CD1c-positive myeloid dendritic cell (primary cell): Measurements from ENCODE around the gene SRP14.
"Not testable (repeated sequence)": the region's sequence is repeated elsewhere in the genome, so short reads cannot be mapped to it uniquely, and the experiment has no call there.

Experiments
- DNase-seq: peaks from one replicate; pipeline ENCODE4 v3.0.0-alpha.2; 2016; ENCODE audit errors: extremely low spot score

SRP14 gene

DNA sequence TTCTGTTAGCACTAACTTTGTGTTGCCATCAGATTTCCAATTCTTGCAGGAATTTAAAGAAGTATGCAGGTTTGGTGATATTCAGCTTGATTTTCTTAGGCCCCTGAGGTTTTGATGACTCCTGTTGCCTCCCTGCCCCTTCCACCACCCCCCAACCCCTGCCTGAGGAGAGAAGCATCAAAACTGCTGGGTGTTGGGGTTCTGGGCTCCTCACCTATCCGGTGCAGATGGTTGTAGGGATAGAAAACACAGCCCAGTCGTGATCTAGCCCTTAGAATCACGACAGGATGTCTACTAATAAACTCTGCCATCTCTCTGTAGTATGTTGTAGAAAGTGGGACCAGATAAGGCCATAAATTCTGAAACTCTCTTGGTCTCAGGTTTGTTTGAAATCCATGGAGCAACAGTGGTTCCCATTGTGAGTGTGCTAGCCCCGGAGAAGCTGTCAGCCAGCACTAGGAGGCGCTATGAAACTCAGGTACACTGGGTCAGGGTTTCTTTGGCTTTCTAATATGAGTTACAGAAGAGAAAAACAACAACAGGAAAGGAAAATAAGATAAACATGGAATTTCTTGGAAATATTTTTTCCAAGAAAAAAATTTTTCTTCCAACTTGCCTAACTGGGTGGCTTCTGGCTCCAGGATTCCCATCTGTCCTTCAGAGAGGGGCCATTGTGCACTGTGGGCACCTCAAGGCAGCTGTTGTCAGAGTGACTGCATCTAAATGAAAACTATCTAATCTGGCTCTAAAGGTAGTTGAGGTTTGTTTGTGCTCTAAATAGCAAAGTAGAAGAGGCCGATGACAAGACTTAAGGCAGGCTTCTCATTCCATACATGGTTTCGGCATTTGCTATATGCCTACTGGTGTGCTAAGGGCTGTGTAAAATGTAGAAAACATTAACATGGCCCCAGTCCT lies 8.7 kb downstream of the SRP14 start:
- no peak for DNase-seq

DNA sequence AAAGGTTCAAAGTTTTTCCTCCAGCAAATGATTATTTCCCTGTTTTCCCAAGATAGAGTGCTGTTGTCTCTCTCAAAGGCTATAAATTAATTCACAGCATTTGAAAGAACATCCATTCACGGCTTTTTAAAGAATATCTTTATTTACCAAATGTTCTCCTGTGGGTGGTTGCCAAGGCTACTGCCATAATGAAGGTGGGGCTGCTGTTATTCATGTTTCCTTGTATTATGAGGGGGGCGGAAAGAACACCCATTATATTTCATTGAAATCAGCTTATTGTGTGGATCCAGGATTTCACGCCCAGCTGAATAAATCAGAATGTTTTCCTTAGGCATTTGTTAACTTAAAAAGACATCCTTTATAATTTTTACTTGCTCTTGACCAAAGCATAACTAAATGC lies 10.1 kb downstream of the SRP14 start:
- no peak for DNase-seq

DNA sequence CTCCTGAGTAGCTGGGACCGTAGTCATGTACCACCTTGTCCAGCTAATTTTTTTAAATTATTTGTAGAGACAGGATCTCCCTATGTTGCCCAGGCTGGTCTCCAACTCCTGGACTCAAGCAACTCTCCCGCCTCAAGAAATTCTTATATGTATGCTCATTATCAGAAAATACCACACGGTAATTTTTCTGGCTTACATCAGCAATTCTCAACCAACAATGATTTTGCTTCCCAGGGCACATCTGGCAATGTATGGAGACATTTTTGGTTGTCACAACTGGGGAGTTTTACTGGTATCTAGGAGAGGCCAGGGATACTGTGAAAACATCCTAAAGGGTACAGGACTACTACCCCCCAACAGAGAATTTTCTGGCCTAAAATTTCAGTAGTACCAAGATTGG lies 10.8 kb downstream of the SRP14 start:
- DNase-seq, result no peak

DNA sequence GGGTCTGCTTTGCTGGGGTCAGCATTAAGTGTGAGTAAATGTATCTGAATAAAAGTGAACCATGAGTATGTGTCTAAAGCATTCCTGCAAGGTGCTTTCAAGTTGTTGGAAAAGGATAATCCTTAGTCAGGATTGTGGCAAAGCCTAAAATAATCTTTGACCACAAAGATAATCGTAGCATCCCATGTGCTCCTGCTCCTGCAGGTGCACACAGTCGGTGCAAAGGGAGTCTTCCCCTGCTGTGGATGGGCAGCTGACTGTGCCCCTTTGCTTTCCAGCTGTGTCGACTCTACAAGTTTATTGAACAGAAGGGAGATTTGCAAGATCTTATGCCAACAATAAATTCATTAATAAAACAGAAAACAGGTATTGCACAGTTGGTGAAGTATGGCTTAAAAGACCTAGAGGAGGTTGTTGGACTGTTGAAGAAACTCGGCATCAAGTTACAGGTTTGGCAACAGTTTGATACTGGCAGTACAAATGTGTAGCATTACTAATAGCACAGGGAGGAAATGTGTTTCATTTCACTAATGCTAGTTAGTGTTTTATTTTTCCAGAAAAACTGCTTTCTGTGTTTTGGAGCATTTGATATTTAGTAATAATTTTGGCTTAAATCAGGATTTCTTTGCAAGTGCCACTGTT lies 22.6 kb downstream of the SRP14 start:
- DNase-seq, result no peak

DNA sequence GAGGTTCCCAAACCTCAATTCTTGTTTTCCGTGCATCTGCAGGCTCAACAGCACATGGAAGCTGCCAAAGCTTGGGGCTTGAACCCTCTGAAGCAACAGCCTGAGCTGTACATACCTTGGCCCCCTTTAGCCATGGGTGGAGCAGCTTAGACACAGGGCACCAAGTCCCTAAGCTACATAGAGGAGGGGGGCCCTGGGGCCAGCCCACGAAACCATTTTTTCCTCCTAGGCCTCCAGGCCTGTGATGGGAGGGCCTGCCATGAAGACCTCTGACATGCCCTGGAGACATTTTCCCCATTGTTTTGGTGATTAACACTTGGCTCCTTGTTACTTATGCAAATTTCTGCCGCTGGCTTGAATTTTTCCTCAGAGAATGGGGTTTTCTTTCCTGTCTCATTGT lies 24.6 kb downstream of the SRP14 start:
- no peak for DNase-seq

DNA sequence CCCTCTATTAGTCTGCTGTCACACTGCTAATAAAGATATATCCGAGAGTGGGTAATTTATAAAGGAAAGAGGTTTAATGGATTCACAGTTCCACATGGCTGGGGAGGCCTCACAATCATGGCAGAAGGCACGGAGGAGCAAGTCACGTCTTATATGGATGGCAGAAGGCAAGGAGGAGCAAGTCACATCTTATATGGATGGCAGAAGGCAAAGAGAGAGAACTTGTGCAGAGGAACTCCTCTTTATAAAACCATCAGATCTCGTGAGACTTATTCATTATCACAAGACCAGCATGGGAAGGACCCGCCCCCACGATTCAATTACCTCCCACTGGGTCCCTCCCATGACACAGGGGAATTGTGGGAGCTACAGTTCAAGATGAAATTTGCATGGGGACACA lies 25.6 kb downstream of the SRP14 start:
- DNase-seq, result not testable (repeated sequence)

DNA sequence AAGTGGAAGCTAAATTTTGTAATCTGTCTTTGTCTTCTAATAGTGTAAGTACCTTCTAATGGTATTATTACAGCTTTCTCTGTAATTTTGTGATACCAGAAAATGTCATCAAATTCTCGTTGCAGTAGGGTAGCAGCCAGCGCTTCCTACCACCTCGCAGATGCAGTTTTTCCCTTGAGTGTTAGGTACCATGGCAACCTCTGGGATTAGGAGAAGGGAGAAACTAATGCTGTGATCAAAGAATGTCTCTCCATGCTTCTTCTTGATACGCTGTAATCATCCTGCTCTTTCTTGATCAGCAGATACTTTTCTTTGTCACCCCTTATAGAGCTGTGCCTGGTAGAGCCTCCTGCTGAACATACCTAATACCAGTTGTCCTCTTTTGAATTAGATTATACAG lies 27.7 kb downstream of the SRP14 start:
- DNase-seq, result no peak

DNA sequence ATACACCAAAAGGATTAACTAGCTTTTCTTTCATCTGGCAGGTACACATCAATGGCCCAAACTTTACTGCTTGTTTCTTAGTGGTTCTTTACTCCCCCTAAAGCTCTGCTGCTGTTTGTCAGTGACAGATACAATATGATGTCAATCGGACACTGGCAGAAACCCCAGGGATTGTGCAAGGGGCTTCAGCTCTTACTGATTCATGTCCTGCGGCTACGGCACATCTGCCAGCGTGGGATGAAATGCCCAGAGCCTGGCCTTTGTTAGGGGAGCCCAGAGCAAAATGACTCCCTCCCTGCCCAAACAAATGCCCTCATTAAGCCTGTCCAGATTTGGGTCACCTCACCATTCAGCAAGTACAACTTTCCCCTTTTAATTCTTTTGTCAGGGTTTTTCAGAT lies 28.3 kb downstream of the SRP14 start:
- DNase-seq, result no peak

DNA sequence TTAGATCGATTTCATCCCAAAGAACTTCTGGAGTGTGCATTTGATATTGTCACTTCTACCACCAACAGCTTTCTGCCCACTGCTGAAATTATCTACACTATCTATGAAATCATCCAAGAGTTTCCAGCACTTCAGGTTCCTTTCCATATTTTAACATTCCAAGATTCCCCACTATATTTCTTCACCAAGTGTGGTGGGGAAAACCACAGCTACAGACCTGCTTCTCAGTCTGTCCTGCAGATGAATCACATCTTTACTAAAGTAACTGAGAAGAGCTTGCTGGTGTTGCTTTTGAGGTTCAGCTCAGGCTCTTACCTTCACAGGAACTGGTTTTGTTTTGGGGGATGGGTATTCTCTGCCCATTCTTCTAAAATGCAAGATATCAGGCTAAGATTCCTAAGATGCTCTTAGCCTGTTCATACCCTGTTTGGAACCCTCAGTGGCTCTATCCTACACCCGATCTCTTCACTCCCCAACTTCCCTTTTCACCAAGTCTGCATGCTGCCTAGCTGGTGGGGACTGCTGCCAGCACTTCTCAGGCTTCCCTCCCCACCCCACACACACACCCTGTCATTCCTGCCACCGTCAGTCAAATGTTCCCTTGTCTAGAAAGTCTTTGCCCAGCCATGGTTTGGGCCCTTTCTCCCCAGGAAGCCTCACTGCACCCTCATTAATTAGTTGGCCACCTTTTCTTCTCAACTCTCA lies 30.8 kb downstream of the SRP14 start:
- no peak for DNase-seq

DNA sequence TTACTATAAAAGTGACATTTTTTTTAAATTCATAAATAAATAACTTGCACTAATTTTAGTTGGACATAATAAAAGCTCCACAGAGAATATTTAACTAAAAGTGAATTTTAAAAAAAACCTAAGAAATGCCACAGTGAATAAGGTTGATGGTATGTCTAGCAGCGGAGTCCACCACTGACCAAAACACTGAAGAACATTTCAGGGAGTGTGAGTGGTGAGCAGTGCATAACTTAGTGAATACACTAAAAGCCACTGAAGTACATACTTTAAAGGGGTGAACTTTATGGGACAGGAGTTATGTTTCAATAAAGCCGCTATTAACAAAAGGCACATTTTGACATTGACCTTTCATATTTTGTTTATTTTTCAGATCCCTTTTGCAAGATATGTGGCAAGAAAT lies 32.3 kb downstream of the SRP14 start:
- DNase-seq, result no peak

DNA sequence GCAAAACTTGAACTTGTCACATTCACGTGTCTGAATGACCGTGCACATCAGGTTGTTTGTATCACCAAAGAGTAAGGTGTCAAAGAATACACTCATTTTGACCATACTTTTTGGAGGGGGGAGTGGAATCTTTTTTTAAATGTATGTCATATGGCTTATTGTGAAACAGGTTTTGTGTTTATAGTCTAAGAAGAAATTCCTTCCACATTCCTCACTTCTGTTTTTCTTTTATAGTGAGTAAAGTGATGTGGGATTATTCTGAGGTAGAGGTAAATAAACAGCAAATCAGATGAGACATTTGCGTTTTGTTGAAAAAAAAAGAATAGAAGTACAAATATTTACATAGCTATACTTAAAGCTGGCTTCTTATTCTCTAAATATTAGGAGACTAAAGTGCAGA lies 33.0 kb downstream of the SRP14 start:
- DNase-seq, result no peak

DNA sequence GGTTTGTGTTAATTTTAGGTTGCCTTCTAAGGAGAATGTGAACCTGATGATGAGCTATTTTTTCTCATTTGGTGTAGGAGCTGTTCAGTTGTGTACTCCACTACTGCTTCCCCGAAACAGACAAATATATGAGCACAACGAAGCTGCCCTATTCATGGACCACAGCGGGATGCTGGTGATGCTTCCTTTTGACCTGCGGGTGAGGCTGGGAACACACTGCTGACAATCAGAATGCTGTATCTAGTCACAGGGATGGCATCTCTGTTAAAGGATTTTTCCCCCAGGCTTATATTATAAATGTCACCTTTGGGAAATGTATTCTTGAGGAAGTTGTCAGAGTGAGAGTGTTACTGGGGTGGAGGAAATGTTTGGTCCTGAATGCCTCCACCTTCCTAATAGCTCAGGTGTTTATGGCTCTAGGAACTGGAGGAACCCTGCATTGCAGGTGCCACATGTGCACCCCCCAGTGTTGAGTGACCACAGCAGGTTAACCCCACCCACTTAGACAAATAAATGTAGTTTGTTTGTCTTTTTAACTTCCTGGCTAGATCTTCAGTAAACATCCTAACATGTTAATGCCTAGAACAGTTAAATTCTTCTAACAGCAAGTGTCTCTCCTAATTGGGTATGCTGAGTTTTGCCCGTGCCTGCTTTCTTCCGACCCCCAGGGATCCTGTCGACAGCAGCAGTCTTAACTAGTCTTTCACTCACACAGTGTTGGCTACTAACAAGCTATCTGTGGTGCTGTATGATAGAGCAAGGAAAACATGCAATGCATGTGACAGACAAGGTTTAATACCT lies 35.7 kb downstream of the SRP14 start:
- no peak for DNase-seq

DNA sequence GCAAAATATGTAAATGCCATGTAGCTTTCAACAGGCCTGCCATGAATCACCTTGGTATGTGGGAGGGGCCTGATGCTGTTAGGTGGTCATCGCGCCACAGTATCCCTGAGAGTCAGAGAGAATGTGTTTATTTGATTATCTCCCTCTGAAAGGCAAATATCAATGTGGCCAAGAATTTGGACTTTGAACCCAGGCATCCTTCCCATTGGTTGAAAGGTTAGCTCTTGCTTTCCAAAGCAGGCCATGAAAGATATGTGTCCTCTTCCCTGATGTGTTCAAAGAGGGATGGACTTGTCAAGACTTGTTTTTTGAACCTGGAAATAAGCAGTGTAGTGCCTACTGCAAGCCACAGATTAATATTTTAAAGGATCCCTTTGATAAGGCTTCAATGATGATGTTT lies 36.7 kb downstream of the SRP14 start:
- no peak for DNase-seq

DNA sequence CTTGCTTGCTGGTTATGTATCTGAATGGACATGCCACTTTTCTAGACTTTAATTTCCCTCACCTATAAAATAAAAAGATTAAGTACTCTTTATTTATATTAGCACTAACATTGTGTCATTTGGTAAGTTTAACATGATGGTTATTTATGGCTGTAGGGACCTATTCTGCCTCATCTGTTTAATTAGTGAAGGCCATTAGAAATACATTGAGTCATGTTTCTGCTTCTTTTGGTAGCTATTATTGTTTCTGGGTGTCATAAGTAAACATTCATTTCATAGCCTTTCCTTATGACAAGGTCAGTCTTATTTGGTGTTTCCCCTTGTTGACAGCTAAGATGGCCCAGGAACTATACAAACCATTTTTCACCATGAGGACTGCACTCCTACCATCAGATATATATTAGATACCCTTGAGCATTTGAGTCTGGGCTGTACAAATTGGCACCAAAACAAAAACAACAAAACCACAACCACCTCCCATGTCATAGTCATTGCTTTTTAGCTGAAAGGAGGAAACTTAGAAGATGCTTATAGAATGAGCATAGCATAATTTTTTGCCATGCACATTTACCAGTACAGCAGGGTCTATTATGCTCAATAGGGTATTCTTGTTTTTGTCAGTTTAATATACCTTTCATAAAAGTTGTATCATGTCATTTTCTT lies 39.3 kb downstream of the SRP14 start:
- no peak for DNase-seq

DNA sequence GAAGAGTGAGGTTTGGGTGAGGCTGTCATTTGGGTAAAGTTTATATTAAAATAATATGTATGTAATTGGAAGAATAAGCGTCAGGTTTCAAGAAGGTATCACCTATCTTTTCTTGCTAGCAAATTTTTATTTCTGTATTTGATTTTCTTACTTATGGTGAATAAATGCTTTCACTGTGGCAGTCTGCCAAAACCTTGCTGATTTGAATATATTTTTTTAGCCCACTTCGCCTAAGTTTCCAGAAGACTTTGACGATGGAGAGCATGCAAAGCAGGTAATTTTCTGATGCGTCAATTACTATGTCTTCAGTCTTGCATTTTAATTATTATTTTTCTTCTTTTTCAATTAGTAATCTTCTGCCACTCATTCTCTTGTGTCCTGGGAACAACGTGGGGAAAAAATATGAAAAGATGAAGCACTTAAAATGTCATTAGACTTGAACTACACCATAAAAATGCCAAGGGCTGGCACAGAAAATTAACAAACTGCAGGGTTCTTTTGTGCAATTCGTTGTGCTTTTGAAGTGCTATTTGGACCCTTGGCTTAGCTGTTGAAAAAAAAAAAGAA lies 40.4 kb downstream of the SRP14 start:
- no peak for DNase-seq

DNA sequence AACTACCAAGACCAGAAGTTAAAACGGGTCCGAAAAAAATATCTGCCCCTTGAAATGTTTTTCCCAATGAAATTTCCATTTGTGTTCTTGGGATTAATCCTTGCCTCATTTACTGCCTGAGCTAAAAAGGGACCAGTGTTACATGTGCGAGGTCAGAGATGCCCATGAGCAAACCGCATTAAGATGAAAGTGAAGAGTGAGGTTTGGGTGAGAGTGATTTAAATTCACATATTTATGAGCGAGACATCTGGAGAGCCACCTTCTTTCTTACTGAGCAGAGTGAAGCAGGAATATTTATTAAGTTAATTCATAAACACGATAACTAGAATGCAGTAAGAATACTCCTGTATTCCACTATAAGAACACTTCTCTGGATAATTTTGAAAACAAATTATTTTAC lies 41.3 kb downstream of the SRP14 start:
- no peak for DNase-seq

DNA sequence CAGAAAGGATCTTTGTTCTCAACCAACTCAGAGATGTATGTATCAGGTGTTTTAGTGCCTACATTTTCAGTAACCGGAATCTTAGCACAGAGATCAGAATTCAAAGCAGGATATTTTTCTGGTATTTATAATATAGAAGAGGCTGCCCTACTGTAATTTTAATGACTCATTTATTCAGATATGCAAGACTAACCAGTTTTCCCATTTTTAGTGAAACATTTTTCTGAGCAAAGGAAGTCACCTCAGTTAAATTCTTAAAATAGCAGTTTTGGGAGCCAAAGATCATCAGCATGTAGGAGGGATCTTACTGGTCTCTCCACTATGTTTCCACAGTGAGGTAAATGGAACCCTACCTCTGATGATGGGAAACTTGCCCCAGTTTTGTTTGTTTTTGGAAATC lies 42.0 kb downstream of the SRP14 start:
- no peak for DNase-seq

DNA sequence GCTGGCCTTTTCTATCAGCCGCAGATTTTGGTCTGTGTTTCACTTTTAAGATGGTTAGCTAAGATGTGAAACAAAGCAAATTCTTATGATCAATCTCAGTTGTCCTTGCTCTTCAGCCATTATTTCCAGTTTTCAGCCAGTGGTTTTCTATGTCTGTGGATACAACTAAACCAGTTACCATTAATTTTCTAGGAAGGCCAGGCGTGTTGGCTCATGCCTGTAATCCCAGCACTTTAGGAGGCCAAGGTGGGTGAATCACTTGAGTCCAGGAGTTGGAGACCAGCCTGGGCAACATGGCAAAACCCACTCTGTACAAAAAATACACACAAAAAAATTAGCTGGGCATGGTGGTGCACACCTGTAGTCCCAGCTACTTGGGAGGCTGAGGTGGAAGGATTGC lies 42.8 kb downstream of the SRP14 start:
- not testable (repeated sequence) for DNase-seq

DNA sequence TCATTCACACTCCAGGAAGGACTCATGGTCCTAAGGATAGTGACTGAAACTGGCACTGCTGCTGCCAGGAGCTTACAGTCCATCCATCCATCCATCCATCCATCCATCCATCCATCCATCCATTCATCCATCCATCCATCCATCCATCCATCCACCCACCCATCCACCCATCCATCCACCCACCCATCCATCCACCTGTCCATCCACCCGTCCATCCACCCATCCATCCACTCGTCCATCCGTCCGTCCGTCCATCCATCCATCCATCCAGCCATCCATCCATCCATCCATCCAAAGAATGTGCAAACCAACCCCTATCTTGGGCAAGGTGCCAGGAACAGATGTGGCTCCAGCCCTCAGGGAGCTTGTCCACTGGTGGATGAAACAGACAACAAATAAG lies 46.0 kb downstream of the SRP14 start:
- DNase-seq, result not testable (repeated sequence)

DNA sequence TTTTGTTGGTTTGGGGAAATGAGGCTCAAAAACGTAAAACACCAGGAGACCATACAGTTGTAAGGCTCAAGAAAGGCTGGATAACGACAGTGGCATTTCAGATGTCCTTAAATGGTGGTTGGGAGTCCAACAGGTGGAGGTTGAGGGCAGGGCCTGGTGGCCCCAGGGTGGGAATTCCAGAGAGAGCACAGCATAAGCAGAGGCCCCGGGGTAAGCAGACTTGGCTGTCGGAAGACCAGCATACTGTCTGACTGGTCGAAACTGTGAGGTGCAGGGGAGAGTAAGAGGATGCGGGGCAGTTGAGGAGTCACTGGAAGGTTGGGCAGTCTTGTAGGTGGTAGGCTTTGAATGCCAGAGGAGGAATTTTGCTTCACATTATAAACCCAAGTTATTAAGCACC lies 48.3 kb downstream of the SRP14 start:
- DNase-seq, result no peak

DNA sequence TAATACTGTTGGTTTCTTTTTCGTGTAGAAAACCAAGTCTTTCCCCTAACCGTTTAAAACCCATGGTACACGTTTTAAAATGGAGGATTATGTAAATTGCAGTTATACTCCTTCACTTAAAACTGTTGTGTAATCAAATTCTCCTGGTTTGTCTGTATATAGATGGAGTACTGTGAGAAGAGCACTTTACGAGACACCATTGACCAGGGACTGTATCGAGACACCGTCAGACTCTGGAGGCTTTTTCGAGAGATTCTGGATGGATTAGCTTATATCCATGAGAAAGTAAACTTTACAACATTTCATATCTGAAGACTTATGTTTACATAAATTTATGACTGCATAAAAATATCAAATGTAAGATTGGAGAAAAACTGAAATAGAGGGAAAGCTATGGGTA lies 51.2 kb downstream of the SRP14 start:
- DNase-seq, result no peak
